OCI-M2 (cell line): ENCODE data around the gene CEACAM3.
"Not testable (repeated sequence)": the region's sequence is repeated elsewhere in the genome, so short reads cannot be mapped to it uniquely, and the experiment has no call there.

Experiments
- DNase-seq: peaks from one replicate; lab custom pipeline; 2025; ENCODE audit not compliant: unreplicated experiment; lab: John Stamatoyannopoulos, UW

Gene CEACAM3

GRCh38 chr19:41796362-41796761, at the start of gene CEACAM3:
Gene CEACAM3 (plus strand): TSS chr19:41796587. CDS start chr19:41796678, 91 bp downstream.
- no peak for DNase-seq

- DNase-seq: no peak
Observed at GRCh38 chr19:41746593-41747227, 49.7 kb upstream of the CEACAM3 start.

GRCh38 chr19:41748012-41748411, 48.4 kb upstream of the CEACAM3 start:
- no peak for DNase-seq

DNA sequence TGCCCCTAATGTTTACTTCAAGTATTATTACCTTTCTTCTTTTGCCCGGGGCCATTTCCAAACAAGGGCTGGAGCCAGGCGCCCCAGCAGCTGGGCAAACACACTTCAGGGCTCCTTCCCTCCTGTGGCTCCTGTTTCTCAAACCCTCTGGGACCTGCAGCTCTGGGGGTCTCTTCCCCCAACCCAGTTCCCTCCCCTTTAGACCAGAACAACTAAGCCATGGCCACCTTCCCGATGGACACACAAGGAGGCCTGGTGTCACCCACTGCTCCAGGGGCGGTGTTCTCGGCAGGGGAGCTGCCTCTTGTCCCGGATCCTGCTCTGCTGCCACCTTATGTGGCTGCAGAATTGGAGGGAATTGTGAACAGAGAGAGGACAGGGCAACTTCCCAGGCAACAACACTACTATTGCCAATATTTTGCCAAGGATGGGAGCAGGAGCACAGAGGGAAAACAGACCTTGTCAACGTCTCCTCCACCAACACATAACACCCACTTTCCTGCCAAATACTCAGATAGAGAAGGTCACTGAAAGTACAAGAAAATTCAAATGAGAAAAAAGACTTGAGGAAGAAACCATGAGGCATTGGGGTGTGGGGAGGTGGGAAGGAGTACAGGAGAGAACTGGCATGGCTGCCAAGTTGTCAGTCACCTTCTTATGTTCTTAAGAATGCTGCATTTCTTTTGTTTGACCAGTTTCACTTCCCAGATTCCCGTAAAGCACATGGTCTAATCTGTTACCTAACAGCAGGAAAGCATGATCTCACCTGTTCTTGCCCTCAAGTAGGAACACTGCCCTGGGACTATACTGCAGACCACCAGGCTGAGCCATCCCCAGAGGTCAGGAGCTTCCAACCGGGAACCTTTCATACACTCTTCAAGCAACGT, 45.9 kb upstream of the CEACAM3 start:
- not testable (repeated sequence) for DNase-seq

DNA sequence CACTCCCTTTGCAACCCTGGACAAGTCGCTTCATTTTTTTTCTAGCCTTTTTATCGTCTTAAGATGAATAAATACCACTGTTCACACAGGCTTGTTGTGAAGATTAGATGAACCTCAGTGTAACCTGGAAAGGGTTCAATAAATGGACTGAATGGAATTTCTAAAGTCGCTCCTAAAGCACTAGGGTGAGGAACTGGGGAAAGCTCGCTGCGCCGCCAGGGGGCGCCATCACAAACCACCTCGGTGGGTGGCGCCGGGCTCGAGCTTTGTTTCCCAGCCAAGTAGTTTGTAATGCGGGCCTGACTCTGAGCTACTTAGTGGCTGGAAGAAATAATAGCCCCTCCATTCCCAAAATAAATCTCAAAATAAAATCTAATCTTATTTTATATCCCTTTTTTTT, 43.2 kb upstream of the CEACAM3 start:
- DNase-seq: no peak

- DNase-seq: peak; percentile 21
Observed at GRCh38 chr19:41753936-41754529, 42.4 kb upstream of the CEACAM3 start.

- DNase-seq: no peak
Observed at GRCh38 chr19:41755328-41755913, 41.0 kb upstream of the CEACAM3 start, which contains the start of gene CEACAM6. Gene CEACAM6 (plus strand): TSS chr19:41755530. CDS start chr19:41755639, 109 bp downstream.

- no peak for DNase-seq
Observed at GRCh38 chr19:41758846-41759245, 37.5 kb upstream of the CEACAM3 start.

- DNase-seq: no peak
Observed at GRCh38 chr19:41767115-41767514, 29.3 kb upstream of the CEACAM3 start.

DNA sequence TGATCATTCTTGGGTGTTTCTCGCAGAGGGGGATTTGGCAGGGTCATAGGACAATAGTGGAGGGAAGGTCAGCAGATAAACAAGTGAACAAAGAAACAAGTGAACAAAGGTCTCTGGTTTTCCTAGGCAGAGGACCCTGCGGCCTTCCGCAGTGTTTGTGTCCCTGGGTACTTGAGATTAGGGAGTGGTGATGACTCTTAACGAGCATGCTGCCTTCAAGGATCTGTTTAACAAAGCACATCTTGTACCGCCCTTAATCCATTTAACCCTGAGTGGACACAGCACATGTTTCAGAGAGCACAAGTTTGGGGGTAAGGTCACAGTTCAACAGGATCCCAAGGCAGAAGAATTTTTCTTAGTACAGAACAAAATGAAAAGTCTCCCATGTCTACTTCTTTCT, 28.3 kb upstream of the CEACAM3 start:
- DNase-seq: not testable (repeated sequence)

DNA sequence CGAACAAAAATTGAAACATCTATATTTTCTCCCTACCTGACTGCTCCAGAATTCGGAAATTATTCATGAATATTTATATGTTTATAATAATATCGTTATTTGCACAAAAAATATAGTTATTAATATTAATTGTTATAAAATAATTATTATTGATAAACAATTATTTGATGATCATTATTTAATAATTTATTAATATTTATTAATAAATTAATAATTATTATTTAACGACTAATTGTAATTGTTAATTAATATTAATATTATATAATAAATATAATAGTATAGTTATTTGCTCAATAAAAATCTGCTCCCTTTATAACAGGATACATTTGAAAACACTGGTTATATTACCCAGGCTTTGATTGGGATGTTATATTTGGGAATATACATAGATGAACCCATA, 26.8 kb upstream of the CEACAM3 start:
- no peak for DNase-seq

DNA sequence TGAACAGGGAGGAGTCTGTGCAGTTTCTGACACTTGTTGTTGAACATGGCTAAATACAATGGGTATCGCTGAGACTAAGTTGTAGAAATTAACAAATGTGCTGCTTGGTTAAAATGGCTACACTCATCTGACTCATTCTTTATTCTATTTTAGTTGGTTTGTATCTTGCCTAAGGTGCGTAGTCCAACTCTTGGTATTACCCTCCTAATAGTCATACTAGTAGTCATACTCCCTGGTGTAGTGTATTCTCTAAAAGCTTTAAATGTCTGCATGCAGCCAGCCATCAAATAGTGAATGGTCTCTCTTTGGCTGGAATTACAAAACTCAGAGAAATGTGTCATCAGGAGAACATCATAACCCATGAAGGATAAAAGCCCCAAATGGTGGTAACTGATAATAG, 25.0 kb upstream of the CEACAM3 start:
- no peak for DNase-seq

DNA sequence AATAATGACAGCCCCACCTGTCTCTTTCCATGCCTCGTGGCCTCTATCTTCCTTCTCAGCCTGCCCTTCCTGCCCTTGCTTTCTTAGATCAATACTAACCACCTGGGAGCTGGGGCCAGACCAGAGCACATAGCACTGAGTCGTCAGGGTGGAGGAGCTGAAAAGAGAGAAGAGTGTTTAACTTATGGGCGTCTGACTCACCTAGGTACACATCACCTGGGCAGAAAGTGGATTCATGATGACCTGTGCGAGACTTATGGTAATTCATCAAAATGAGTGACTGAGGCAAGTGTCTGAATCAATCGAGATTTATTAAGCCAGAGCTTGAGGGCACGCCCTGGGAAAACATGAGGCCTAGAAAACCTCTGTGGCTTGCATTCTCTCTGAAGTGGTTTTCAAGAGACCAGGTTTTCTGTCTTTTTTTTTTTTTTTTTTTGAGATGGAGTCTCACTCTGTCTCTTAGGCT, 21.8 kb upstream of the CEACAM3 start:
- no peak for DNase-seq

GRCh38 chr19:41776700-41777099, 19.7 kb upstream of the CEACAM3 start:
- DNase-seq: no peak

DNA sequence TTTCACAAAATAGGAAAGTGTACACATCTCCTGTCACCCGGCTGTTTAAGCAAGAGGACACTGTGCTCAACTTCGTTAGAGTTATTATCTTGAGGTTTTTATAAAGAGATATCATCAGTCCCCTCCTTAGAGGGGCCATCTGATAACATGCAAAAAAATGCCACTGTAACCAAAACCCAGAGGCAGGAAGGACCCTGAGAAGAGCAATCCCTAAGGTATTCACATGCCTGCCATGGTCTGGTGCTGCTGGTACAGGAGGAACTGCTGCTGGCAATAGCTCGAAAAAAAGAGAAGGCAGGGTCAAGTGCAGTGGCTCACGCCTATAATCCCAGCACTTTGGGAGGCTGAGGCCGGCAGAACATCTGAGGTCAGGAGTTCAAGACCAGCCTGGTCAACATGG, 12.8 kb upstream of the CEACAM3 start:
- DNase-seq: no peak

DNA sequence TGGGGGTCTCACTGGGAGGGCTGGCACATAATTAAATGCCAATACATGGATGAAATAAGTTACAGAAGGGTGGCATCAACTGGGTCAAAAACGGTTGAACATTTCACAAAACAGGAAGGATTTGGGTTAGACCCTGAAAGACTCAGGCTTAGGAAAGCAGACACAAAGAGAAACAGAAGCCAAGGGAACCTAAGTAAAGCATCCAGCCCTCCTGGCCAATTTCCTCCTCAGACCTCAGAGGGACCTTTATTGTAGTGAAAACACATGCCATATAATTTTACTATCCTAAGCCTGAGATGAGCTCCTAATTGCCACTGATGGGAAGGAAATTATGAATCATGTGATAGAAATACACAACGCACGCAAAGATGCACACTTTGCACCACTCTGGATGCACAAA, 12.1 kb upstream of the CEACAM3 start:
- DNase-seq: no peak

GRCh38 chr19:41784743-41785142, 11.6 kb upstream of the CEACAM3 start:
- no peak for DNase-seq

DNA sequence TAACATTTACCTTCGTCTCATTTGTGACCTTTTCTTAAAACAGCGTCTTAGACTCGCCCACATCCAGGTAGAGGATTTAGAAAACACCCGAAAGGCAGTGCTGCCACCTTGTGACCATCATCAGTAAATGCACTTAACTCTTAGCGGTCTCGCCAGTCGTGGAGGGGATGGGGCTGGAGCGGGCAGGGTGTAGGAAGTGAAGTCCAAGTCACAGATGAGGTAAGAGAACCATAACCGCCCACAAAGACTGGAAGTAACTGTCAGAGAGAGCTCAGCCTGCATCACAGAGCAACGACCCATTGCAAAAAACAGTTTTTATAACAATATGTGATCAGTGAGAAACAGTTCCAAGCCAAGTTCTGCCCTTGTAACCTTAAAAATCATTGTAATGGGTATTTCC, 10.7 kb upstream of the CEACAM3 start:
- no peak for DNase-seq

- DNase-seq: no peak
Observed at GRCh38 chr19:41787055-41787454, 9.3 kb upstream of the CEACAM3 start.

- DNase-seq: not testable (repeated sequence)
Observed at GRCh38 chr19:41788518-41788917, 7.9 kb upstream of the CEACAM3 start.

DNA sequence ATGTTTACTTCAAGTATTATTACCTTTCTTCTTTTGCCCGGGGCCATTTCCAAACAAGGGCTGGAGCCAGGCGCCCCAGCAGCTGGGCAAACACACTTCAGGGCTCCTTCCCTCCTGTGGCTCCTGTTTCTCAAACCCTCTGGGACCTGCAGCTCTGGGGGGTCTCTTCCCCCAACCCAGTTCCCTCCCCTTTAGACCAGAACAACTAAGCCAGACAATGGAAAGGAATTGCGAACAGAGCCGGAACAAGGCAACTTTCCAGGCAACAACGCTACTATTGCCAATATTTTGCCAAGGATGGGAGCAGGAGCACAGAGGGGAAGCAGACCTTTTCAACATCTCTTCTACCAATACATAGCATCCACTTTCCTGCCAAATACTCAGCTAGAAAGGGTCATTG, 7.3 kb upstream of the CEACAM3 start:
- not testable (repeated sequence) for DNase-seq
